ENCODE results near the gene PRG2. TPM values are rescaled to one million over a fixed set of nuclear protein-coding genes. Genes with fewer than 3 reads are reported as not detected.

Gene PRG2
- total RNA-seq, 1 donor from 2014 or later: not detected

DNA sequence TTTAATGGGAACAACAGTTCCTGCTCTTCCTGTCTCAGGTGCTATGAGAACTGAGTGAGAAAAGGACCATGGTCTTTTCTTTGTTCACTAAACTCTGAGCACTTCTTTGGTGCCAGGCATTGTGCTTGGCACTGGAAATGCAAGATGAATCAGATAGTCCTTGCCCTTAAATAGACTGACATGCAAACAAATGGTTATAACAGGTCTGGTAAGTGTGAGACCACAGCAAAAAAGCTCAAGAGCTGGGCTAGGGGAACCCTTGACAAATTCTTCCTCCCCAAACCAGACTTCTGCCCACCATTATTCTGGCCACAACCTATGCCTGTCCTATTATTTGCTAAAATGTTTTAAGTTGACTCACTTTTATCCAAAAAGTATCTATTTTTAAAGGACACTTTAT, 31.4 kb upstream of the PRG2 start:
- H3K4me1 Mint-ChIP-seq (ENCODE audit: low read depth, unreplicated experiment): peaks cover 1% of the 10 kb centered on the region
- no peak overlapping the region for H3K4me3 Mint-ChIP-seq (ENCODE audit: unreplicated experiment)
- no peak overlapping the region for H3K27ac Mint-ChIP-seq (ENCODE audit: unreplicated experiment)
- TF ChIP-seq, protein P1, sequence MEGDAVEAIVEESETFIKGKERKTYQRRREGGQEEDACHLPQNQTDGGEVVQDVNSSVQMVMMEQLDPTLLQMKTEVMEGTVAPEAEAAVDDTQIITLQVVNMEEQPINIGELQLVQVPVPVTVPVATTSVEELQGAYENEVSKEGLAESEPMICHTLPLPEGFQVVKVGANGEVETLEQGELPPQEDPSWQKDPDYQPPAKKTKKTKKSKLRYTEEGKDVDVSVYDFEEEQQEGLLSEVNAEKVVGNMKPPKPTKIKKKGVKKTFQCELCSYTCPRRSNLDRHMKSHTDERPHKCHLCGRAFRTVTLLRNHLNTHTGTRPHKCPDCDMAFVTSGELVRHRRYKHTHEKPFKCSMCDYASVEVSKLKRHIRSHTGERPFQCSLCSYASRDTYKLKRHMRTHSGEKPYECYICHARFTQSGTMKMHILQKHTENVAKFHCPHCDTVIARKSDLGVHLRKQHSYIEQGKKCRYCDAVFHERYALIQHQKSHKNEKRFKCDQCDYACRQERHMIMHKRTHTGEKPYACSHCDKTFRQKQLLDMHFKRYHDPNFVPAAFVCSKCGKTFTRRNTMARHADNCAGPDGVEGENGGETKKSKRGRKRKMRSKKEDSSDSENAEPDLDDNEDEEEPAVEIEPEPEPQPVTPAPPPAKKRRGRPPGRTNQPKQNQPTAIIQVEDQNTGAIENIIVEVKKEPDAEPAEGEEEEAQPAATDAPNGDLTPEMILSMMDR (IDR thresholded peaks at IDR 0.05; ENCODE audit: partially characterized antibody, unreplicated experiment): no peak
- peaks cover 2% of the 10 kb centered on the region for H3K27me3 Mint-ChIP-seq (ENCODE audit: unreplicated experiment)
- peaks cover 3% of the 10 kb centered on the region for H3K9me3 Mint-ChIP-seq (ENCODE audit: unreplicated experiment)
- no peak for DNase-seq
- no peaks in the 10 kb centered on the region for H3K36me3 Mint-ChIP-seq (ENCODE audit: unreplicated experiment)

DNA sequence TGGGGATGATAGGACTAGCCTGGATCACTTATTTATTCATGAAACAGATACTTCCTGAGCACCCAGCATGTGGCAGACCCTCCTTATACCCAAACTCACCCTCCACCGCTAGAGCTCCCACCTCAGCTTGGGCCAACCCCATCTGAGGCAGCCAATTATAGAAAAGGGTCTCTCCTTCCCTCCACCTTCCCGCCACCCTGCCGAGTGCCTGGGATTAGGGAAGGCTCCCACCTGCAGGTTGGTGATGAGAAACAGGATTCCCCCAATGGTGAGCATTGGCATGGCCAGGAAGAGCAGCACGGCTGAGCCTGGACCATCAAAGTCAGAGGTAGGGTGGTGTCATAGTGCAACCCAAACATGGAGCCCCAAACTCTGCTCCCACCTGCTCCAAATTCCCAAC, 30.6 kb upstream of the PRG2 start:
- Mint-ChIP-seq H3K4me3 (ENCODE audit: unreplicated experiment) (no peak overlapping the region), H3K27ac (ENCODE audit: unreplicated experiment) (no peak overlapping the region), H3K4me1 (ENCODE audit: low read depth, unreplicated experiment) (no peaks in the 10 kb centered on the region), H3K36me3 (ENCODE audit: unreplicated experiment) (no peaks in the 10 kb centered on the region), H3K27me3 (ENCODE audit: unreplicated experiment) (peaks cover 2% of the 10 kb centered on the region), H3K9me3 (ENCODE audit: unreplicated experiment) (peaks cover 3% of the 10 kb centered on the region)
- TF ChIP-seq, protein P1 (IDR thresholded peaks at IDR 0.05; ENCODE audit: partially characterized antibody, unreplicated experiment): no peak
- DNase-seq: no peak

DNA sequence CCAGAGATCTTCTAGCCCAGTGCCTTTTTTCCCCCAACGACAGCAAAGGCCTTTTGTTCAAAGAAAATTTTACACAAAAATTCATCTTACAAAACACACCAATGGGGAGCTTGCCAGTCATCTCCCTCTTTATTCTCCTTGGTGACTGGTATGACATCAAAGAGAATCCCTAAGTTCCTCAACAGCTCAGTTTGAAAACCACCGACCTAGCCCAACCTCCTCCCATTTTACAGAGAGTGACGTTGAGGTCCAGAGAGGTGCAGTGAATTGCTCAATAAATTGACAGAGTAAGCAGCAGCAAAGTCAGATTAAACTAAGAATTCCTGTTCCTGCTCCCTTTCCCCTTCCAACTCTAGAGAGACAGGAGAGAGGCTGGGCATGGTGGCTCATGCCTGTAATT, 28.7 kb upstream of the PRG2 start:
- no peak for DNase-seq
- H3K9me3 Mint-ChIP-seq (ENCODE audit: unreplicated experiment): peaks cover 3% of the 10 kb centered on the region
- TF ChIP-seq, protein P1 (IDR thresholded peaks at IDR 0.05; ENCODE audit: partially characterized antibody, unreplicated experiment): no peak
- H3K27ac Mint-ChIP-seq (ENCODE audit: unreplicated experiment): no peak overlapping the region
- H3K4me1 Mint-ChIP-seq (ENCODE audit: low read depth, unreplicated experiment): no peaks in the 10 kb centered on the region
- peaks cover 3% of the 10 kb centered on the region for H3K27me3 Mint-ChIP-seq (ENCODE audit: unreplicated experiment)
- peaks cover 5% of the 10 kb centered on the region for H3K36me3 Mint-ChIP-seq (ENCODE audit: unreplicated experiment)
- no peak overlapping the region for H3K4me3 Mint-ChIP-seq (ENCODE audit: unreplicated experiment)

DNA sequence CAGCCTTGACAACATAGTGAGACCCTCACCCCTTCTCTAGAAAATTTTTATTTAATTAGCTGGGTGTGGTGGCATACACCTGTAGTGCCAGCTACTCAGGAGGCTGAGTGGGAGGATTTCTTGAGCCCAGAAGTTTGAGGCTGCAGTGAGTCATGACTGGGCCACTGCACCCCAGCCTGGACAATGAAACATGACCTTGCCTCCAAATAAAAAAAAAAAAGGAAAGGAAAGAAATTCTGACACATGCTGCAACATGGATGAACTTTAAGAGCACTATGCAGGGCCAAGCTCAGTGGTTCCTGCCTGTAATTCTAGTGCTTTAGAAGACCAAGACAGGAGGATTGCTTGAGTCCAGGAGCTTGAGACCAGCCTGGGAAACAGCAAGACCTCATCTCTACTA, 27.7 kb upstream of the PRG2 start:
- H3K9me3 Mint-ChIP-seq (ENCODE audit: unreplicated experiment): no peaks in the 10 kb centered on the region
- H3K36me3 Mint-ChIP-seq (ENCODE audit: unreplicated experiment): peaks cover 10% of the 10 kb centered on the region
- no peak overlapping the region for H3K27ac Mint-ChIP-seq (ENCODE audit: unreplicated experiment)
- TF ChIP-seq, protein P1 (IDR thresholded peaks at IDR 0.05; ENCODE audit: partially characterized antibody, unreplicated experiment): no peak
- no peak for DNase-seq
- no peaks in the 10 kb centered on the region for H3K4me1 Mint-ChIP-seq (ENCODE audit: low read depth, unreplicated experiment)
- peaks cover 3% of the 10 kb centered on the region for H3K27me3 Mint-ChIP-seq (ENCODE audit: unreplicated experiment)
- no peak overlapping the region for H3K4me3 Mint-ChIP-seq (ENCODE audit: unreplicated experiment)

DNA sequence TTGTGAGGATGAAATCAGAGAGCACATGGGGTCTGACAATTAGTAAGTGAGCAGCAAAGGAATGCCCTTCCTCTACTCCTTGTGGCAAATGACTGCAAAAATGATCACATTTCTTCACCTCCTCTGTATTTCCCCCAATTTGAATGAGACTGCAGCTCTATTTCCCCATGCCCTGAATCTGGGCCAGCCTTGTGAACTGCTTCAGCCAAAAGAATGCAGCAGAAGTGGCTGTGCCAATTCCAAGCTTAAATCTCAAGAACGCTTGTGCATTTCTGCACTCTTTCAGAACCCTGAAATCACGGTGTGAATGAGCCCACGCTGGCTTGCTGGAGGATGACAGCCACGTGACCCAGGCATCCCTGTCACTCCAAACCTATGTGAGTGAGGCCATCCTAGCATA, 26.6 kb upstream of the PRG2 start:
- Mint-ChIP-seq H3K4me1 (ENCODE audit: low read depth, unreplicated experiment) (no peaks in the 10 kb centered on the region), H3K27me3 (ENCODE audit: unreplicated experiment) (peaks cover 3% of the 10 kb centered on the region)

More for the DNA sequence above, 26.6 kb upstream of the PRG2 start:
- TF ChIP-seq, protein P1 (IDR thresholded peaks at IDR 0.05; ENCODE audit: partially characterized antibody, unreplicated experiment): no peak
- no peak for DNase-seq
- H3K27ac Mint-ChIP-seq (ENCODE audit: unreplicated experiment): no peak overlapping the region
- H3K9me3 Mint-ChIP-seq (ENCODE audit: unreplicated experiment): no peaks in the 10 kb centered on the region
- peaks cover 10% of the 10 kb centered on the region for H3K36me3 Mint-ChIP-seq (ENCODE audit: unreplicated experiment)
- H3K4me3 Mint-ChIP-seq (ENCODE audit: unreplicated experiment): no peak overlapping the region
